ENCODE results near the gene RBM18.

GRCh38 chr9:122190597-122191381, 73.9 kb downstream of the RBM18 start:
- TF ChIP-seq CTCF (IDR thresholded peaks at IDR 0.05): no peak
- TF ChIP-seq POLR2A (IDR thresholded peaks at IDR 0.05): no peak

All from esophagus squamous epithelium (tissue), 4 donors.